ENCODE results near the gene KCNK2.

Gene KCNK2

DNA sequence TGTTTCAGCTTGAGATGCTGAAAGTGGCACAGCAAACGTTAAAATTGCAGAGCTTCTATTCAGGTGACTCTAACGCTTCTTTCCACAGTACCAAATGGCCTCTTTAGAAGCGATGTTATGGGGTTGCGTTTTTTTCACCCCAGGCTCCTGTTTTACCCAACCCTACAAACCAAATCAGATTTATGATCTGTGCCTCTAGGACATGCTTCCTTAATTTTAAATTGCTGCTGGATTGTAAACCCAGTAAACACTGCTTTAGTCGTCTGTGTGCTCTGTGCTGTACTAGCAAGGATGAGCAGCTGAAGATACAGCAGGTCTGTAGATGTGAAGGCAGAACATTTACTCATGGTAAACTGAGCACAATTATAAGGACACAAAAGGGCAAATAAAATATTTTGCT is 13.0 kb downstream of the KCNK2 start:
- DNase-seq: no peak

DNA sequence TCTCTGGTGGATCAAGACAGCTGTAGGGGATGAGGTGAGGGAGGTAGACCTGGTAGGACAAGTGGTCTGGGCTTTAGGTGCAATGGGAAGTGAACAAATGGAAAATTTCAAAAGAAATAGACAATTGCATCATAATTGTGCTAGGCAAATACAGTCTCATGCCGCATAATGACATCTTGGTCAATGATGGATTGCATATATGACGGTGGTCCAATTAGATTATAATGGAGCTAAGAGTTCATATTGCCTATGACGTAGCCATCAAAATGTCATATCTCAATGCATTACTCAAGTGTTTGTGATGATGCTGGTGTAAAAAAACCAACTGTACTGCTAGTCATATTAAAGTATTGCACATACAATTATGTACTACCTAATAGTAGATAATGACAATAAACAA is 19.0 kb downstream of the KCNK2 start:
- no peak for DNase-seq

DNA sequence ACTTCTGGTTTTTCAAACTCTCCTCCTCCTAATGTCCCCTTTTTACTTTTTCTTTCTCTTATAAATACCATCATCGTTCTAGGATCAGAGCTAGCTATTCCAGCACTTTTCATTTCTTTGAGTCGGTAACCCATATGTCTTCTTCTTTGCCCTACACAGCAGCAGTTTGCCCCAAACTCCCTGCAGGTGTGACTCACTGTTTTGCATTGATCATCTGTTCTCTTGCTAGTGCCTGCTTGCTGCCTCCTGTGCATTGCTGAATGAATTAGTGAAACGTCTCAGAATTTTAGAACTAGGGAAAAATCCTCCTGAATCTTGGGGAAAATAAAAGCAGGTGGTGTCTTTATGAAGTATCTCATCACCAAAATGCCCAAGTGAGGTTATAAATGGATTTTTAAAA is 21.7 kb downstream of the KCNK2 start:
- DNase-seq: peak; percentile 45

DNA sequence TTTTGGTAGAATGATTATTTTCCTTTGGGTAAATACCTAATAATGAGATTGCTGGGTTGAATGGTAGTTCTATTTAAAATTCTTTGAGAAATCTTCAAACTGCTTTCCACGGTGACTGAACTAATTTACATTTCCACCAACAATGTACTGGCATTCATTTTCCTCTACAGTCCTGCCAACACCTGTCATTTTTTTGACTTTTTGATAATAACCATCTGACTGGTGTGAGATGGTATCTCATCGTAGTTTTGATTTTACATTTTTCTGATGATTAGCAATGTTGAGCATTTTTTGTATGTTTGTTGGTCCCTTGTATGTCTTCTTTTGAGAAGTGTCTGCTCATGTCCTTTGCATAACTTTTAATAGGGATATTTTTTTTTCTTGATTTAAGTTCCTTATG is 23.5 kb downstream of the KCNK2 start:
- no peak for DNase-seq

DNA sequence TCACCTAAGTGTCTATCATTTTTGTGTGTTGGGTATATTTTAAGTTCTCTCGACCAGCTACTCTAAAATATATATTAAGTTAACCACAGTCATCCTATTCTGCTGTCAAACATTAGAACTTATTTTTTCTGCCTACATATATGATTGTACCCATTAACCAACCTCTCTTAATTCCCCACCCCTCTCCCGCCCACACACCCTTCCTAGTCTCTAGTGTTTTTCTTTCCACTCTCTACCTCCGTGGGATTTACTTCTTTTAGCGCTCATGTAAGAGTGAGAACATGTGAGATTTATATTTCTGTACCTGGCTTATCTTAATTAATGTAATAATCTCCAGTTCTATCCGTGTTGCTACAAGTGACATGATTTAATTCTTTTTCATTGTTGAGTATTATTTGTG is 26.6 kb downstream of the KCNK2 start:
- no peak for DNase-seq

DNA sequence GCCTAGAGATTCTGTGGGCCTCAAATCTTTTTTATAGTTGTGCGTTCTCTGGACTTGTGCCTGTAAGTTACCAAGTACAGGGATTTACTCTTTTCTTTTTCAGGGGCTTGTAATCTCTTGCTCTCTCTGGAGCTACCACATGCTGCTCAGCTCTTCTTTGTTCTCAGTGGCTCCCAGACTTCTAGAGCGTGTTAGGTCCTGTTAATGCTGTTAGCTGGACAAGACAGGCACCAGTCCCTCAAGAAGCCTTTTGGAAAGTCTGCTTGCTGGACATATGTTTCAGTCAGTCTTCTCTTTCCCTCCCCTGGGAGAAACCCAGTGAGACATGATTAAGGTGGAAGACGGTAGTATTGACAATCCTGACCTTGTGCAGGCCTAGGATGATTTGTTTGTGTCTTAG is 29.4 kb downstream of the KCNK2 start:
- no peak for DNase-seq

DNA sequence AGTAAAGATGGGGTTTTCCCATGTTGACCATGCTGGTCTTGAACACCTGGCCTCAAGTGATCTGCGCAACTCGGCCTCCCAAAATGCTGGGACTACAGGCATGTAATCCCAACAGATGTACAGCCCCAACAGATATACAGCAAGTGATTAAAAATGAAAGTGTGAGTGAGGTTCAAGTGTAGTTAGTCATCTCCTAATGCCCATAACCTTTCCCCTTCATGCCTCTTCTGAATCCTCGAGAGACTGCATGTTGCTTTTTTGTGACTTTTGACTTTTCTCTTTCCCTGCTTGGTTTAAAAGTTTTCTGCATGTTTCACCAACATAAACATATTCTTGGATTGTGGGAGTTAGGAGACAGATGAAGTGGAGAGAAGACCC is 31.2 kb downstream of the KCNK2 start:
- DNase-seq: no peak

DNA sequence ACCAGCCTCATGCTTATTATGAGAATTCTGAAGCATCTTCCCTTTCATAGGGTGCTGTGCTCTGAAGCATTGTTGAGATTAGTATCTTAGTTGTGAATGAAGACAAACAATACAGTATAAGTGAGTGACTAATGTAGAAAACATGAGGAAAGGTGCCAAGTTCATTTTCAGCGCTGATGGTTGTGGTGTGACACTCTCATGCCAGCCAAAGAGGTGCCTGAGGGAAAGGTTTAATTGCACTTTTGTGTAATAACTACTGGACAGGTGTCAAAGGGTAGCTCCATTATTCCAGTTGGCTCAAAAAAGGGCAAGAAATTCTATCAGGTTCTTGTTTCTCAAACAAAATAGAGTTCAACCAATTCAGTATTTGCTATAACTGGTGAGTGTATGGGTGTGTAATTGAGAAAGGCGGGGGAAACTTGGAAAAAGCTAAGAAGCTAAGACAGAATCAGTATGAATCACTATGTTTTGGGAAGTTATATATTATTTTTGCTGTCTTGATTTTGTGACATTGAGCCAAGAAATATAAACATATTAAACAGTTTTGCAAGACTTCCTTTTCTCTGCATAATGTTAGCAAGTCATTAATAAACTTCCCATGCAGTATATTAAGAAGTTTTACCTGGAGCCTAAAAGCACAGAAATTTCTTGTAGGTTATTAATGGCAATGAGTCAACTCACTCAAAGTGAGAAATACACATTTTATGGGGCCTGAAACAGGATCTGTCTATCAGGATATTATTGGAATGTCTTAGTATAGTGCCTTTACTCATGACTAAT is 31.8 kb downstream of the KCNK2 start:
- peak; percentile 81 for DNase-seq

DNA sequence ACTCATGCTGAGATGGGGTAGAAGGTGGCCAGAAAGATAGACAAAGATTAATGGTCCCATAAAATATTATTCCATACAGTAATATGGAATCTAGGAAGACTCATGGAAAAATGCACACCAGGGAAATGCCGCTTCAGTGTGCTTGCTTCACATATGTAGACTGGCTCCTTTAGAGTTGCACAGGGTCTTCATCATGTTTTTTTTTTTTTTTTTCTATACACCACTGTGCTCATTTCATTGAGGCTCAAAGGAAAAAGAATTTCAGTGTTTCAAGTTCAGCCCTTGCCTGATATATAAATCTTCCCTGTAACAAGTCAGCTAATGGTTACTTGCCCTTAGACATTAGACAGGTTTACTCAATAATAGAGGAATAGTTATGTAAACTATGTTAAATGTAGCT is 33.2 kb downstream of the KCNK2 start:
- peak; percentile 44 for DNase-seq

DNA sequence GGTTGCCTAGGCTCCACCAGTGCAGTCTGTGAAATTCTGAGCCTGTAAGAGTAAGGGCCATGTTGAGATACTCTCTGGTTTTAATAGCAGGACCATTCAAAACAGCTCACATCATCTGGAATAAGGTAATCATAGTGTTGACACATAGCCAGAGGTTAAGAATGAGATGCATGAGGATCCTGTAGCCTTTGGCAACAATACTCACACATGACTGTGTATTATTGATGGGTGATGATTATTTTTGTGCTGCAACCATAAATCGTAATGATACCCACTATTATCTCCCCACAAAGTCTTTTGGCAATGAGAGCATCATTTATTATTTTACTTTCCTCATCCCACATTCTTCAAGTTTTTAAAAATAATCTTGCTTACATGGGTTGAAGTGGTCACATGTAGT is 35.5 kb downstream of the KCNK2 start:
- DNase-seq: peak; percentile 78

DNA sequence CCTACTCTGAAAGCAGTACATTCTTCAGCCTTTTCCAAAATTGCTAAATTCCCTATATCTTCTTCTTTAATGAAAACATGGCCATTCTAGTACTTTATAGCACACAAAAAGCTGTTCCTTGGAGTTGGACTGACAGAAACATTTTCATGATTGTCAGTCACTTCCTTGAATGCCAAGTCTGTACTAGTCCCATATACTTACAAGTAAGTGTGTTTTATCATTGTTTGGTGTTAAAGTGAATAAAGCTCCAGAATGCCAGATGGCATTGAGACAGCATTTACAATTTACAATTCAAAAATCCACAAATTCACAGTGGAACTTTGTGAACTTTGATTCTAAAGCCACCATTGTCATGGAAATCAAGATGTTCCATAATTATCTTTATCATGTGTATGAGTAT is 36.5 kb downstream of the KCNK2 start:
- no peak for DNase-seq

DNA sequence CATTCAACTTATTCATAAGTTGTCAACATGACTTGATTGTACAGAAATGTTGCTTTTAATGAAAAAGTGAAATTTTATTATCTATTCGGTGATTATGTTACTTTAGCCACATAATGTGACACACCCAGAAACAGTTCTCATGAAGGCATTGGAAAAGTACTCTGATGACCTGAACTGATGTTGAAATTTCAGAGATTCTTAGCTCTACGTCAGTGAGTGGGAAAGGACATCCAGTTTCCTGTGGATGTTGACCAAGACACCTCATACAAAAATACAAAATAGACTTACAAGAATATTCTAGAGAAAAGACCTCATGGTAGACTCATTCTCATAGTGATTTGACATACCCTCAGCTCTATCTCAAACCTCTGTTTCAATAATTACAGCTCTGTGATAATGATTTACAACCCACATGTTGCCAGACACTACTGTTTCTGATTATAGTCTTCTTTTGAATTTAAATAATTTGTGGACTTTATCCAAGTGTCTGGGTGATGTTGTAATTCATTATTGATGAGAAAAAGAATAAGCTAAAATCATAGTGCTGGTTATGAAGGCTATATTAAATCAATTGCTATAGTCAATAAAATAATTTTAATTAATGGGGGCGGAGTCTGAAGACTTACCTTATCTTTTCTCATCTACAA is 37.3 kb downstream of the KCNK2 start:
- DNase-seq: peak; percentile 56

DNA sequence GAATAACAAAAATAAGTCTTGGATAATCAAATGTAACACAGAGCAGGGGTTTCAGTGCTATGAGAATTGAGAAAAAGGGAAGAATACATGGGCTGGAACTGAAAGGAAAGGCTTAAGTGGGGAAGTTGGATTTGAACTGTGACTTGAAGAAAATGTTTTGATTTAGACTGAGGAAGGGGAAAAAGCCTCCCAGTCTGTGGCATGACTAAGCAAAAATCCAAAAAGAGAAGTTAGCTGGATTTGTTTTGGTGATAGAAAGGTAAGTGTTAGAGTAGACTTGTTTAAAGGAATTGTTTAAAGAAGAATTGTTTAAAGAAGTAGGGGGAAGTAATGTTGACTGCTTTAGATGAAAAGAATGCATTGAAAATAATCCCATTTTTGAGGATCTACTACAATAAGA is 46.0 kb downstream of the KCNK2 start:
- no peak for DNase-seq

DNA sequence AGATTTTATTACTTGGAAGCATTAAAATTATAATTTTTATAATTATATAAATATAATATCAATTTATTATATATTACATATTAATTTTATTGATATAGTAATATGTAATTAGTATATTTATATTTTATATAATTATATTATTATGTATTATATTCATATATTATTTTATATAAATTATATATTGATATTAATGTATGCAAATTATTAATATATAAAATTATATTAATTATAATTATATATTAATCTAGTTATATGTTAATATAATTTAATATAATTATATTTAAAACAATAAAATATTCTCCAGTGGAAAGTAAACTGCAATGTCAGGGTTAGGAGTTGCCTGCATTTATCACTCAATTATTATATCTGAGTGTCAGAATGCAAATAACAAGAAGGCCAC is 48.8 kb downstream of the KCNK2 start:
- no peak for DNase-seq

DNA sequence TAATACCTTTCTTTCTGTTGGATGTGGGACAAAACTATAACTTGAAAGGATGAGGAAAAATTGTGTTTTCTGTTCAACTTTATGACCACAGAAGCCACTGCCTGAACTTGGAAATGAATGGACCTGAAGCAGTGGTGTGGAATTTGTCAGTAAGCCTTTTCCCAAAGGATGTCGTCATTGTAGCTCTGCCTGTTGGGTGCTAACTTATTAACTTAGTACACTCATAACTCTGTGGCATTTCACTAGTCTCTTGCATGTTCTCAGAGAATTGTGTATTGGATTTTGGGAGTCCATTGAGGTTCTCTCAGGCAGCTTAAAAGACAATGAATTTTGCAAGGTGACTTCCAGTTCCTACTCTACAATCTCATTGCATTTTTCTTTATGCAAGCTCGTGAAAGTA is 49.6 kb downstream of the KCNK2 start:
- peak; percentile 58 for DNase-seq

DNA sequence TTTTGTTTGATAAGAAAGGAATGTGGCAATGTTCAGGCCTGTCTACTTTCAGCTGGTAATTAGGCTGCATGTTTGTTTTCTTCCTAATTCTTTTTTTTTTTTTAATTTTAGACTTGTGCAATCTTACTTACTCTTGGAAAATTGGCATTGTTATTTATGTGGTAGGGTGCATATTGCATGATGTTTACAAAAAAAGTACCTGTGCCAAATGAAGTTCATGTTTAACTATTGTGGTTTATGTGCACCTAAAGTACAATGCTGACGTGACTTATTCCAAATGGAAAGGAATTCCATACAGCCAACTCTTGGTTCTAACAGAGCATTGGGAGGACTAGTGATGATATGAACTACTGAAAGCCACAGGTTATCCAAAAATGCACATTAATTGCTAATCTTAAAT is 51.0 kb downstream of the KCNK2 start:
- DNase-seq: no peak

DNA sequence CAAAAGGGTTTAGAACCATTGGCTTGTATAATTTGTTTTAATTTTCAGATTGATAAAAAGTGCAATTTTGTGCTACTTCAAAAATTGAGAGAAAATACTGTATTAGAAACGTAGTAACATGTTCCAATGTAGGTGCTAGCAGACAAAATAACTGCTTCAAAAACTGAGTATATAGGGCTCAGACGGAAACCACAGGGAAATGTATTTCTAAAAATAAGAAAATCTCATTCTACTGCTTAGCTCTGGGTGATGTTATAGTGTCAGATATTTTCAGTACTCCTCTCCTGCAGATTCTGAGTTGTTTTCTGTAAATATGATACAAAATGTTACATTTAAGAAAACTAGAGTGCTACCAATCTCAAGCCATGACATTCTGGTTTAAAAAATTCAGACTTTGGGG is 55.4 kb downstream of the KCNK2 start:
- no peak for DNase-seq

DNA sequence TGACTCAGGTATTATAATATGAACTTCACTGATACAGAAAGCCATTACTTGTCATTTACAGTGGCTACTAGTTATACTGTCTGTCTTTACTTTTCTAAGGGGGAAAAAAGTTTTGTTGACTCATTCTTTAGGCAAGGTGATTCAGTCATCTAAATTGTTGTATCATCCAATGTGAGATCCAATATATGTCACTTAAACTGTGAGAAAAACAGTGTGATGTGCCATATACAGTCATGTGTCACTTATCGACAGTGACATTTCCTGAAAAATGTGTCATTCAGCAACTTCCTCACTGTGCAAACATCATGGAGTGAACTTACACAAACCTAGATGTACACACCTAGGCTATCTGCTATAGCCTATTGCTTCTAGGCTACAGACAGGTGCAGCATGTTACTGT is 57.6 kb downstream of the KCNK2 start:
- DNase-seq: no peak

DNA sequence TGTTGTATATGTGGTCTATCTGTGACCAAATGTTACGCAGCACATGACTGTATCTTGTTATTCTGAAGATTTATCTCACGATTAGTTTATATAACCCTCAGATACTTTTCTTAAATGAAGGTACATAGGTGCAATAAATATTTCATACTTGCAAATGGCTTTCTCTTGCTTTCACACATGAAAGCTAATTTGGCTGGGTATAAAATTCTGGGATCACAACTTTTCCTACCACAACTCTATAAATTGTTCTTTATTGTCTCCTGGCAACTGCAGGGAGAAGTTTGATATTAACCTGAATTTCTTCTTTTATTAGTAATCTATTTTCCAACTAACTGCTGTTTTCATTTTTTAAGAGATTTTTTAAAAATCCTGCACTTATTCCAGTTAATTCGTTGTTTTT is 58.9 kb downstream of the KCNK2 start:
- DNase-seq: no peak

DNA sequence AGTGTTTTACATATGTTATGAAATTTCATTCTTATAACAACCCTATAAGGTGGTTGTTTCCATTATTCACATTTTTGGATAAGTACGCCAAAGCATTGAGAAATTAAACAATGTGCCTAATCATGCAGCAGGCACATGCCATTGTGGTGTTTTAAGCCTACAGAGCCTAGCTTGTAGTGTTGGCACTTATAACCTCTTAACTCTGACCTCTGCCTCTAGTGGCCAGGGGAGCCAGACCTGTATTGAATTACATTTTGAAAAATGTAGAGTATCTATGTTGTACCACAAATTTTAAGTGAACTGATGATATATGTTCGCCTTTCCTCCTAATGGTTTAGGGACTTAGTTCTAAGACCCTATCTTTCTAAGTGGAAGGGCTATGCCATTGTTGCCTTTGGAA is 61.0 kb downstream of the KCNK2 start:
- DNase-seq: no peak

DNA sequence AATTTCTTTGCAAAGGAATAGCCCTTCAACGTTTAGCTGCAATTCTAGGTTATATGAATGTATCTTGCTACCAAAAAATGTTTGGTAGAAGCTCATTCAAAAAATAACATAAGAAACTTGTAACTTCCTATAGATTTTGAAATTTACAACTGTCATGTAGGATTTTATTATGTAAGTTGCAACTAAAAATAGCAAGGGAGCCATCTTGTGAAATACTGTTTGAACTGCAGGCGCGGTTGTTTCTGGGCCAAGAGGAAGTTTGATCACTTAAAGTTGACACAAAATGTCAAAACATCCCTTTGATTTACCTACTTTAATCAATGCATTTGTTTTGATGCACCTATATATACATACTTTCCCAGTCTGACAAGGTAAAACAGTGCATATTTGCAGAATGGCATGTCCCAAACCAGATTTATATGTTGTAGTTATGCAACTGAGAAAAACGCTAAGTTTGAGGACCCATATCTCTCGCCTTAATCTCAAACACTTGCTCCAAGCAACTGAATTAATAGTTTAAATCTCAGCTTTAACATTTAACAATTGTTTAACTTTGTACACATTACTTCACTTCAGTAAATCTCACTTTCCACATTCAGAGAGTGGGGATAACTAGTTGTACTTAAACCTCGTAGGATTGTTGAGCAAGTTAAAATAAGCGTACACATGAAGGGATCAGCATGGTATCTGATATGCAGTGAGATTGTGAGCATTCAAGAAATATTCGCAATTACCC is 63.9 kb downstream of the KCNK2 start:
- peak; percentile 53 for DNase-seq

DNA sequence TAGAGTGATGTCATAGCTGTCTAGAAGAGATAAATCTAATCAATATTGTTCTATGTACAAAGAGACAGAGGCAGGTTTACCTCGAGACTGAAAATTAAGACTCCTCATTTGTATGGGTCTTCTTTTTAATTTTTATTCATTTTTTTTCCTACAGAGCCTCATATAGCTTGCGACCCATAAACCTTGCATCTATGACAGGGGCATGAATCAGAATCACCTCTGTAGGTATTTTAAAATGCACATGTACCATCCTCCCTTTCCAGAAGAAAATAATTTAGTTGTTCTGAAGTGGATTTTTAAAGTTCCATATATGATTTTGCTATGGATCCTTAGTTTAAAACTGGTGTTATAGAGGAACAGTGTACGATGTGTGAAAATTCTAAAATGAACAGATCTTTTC is 64.5 kb downstream of the KCNK2 start:
- no peak for DNase-seq

DNA sequence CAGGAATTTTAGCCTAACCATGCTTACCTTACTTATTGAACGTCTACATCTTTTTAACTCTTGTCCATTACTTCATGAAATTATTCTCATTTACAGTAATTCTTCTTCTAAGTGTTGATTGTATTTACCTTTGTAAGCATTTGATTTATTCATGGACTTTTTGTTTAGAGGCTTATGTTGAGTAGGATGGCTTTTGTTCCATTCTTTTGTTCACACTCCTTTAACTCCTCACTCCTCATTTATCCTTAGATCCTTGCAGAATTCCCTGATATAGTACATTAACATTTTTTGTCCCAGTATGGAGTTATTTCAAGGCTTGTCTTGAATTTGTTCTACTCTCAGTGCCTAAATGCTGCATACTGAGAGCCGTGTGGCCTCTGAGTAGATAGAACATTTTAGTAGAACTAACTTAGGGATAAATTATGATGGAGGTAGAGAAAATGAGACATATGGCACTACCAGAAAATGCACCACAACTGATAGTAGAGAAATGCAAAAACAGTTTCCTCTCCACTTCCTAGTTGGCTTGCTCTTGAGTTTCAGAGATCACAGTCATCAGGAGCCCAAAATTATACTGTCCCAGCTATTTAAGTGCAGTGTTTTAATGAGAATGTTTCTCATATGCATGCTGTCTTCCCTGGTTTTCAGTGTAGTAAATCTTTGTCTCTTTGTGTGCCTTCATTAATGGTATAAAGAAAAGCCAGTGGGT is 69.5 kb downstream of the KCNK2 start:
- DNase-seq: no peak

DNA sequence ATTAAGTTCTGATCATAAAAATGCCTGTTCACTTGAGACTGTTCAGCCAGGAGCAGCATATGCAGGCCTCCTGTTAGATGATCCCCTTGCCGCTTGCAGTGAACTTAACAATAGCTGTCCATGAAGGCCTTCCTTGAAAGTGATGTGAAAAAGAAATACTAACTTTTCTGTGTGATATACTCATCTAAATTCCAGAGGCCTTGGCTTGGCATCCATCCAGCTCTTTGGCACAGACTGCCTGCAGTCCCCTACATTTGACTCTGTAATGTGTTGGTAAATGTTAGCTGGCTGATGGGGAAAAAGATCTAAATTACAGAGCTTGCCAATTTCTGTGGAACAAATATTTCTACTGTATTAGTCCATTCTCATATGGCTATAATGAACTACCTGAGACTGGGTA is 73.7 kb downstream of the KCNK2 start:
- peak; percentile 72 for DNase-seq
